CD14-positive monocyte (primary cell): ENCODE measurements around the gene CCDC186. TPM values are rescaled to one million over a fixed set of nuclear protein-coding genes. Genes with fewer than 3 reads are reported as not detected.

Experiments
- DNase-seq, 3 donors: peaks; one replicate each; pipeline ENCODE4 v3.0.0-alpha.2; 2011 to 2022
- H2AFZ ChIP-seq: 2 replicates; pipeline ENCODE4 v1.6.0; 2012; ENCODE audit warnings: mild to moderate bottlenecking, low read depth, low read length, inconsistent platforms; ENCODE audit not compliant: insufficient read depth, poor library complexity, severe bottlenecking
- H3K27ac ChIP-seq, 2 donors: 1 replicate in 1 of 2; 2 replicates in 1 of 2; pipeline ENCODE4 v1.5.1; 2012 to 2013; ENCODE audit warnings: low read length in 2 of 2, control low read depth in 1 of 2, inconsistent platforms in 1 of 2, low read depth in 1 of 2, mild to moderate bottlenecking in 1 of 2
- H3K27me3 ChIP-seq, 2 donors: one replicate each; pipeline versions ENCODE4 v1.6.0 to v1.6.1; 2011 to 2013; ENCODE audit warnings: low read length in 2 of 2; ENCODE audit not compliant: control insufficient read depth in 2 of 2, insufficient read depth in 2 of 2
- H3K36me3 ChIP-seq, 2 donors: replicated peaks in 1 of 2; 1 replicate in 1 of 2; 2 replicates in 1 of 2; pipeline versions ENCODE4 v1.5.1 to v1.6.1; 2012 to 2013; ENCODE audit warnings: low read length in 2 of 2, control low read depth in 1 of 2, inconsistent platforms in 1 of 2, mild to moderate bottlenecking in 1 of 2; ENCODE audit not compliant: insufficient read depth in 2 of 2, control insufficient read depth in 1 of 2
- H3K4me1 ChIP-seq, 2 donors: 1 replicate in 1 of 2; 2 replicates in 1 of 2; pipeline versions ENCODE4 v1.5.1 to v1.6.1; 2012 to 2013; ENCODE audit warnings: low read length in 2 of 2, control low read depth in 1 of 2, inconsistent platforms in 1 of 2, mild to moderate bottlenecking in 1 of 2, moderate library complexity in 1 of 2; ENCODE audit not compliant: insufficient read depth in 2 of 2, control insufficient read depth in 1 of 2
- H3K4me2 ChIP-seq: replicated peaks from 2 replicates; pipeline ENCODE3; 2012; ENCODE audit warnings: low read length, moderate library complexity, mild to moderate bottlenecking; ENCODE audit not compliant: poor library complexity, severe bottlenecking; ENCODE audit errors: extremely low read depth
- H3K4me3 ChIP-seq, 3 experiments: fragments of 200-600 bp in 1 of 3; sonication (generic) in 1 of 3; replicated peaks in 1 of 3; 1 replicate in 2 of 3; 2 replicates in 1 of 3; pipeline ENCODE4 v1.5.1; 2011 to 2013; ENCODE audit warnings: low read length in 3 of 3, mild to moderate bottlenecking in 3 of 3, control low read depth in 2 of 3, low read depth in 2 of 3, inconsistent platforms in 1 of 3, moderate library complexity in 1 of 3
- H3K79me2 ChIP-seq: 2 replicates; pipeline ENCODE4 v1.6.0; 2012; ENCODE audit warnings: mild to moderate bottlenecking, control low read depth, inconsistent platforms, low read length, moderate library complexity; ENCODE audit not compliant: insufficient read depth
- H3K9ac ChIP-seq: 2 replicates; pipeline ENCODE4 v1.6.0; 2017; ENCODE audit warnings: low read length, mild to moderate bottlenecking; ENCODE audit not compliant: insufficient read depth, poor library complexity, severe bottlenecking
- H3K9me3 ChIP-seq, 2 donors: replicated peaks in 1 of 2; 1 replicate in 1 of 2; 2 replicates in 1 of 2; pipeline versions ENCODE4 v1.5.1 to v1.6.1; 2012 to 2013; ENCODE audit warnings: low read length in 2 of 2, control low read depth in 1 of 2; ENCODE audit not compliant: control insufficient read depth in 1 of 2, insufficient read depth in 1 of 2
- H4K20me1 ChIP-seq: 2 replicates; pipeline ENCODE4 v1.6.0; 2012; ENCODE audit warnings: mild to moderate bottlenecking, low read length, control low read depth, moderate library complexity; ENCODE audit not compliant: insufficient read depth
- H3K27ac Mint-ChIP-seq, 7 donors: one replicate each; pipeline ENCODE4 v1.8.0; 2020; ENCODE audit warnings: mild to moderate bottlenecking in 7 of 7, mixed read lengths in 7 of 7, moderate library complexity in 6 of 7, inconsistent platforms in 2 of 7
- H3K27me3 Mint-ChIP-seq, 3 donors: one replicate each; pipeline ENCODE4 v1.8.0; 2021 to 2022; ENCODE audit warnings: low read depth in 3 of 3, mild to moderate bottlenecking in 3 of 3, mixed read lengths in 3 of 3, moderate library complexity in 3 of 3, inconsistent platforms in 1 of 3
- H3K36me3 Mint-ChIP-seq, 2 donors: one replicate each; pipeline ENCODE4 v1.8.0; 2020; ENCODE audit warnings: mixed read lengths in 2 of 2, inconsistent platforms in 1 of 2, mild to moderate bottlenecking in 1 of 2
- H3K4me1 Mint-ChIP-seq: one replicate; pipeline ENCODE4 v1.8.0; 2020; ENCODE audit warnings: mild to moderate bottlenecking, mixed read lengths
- H3K4me3 Mint-ChIP-seq, 2 donors: one replicate each; pipeline ENCODE4 v1.8.0; 2020; ENCODE audit warnings: mild to moderate bottlenecking in 2 of 2, mixed read lengths in 2 of 2, moderate library complexity in 1 of 2
- H3K9me3 Mint-ChIP-seq, 7 donors: one replicate each; pipeline ENCODE4 v1.8.0; 2020 to 2022; ENCODE audit warnings: mixed read lengths in 7 of 7, mild to moderate bottlenecking in 6 of 7, moderate library complexity in 6 of 7, inconsistent platforms in 2 of 7
- CTCF ChIP-seq: fragments of 200-600 bp; IDR thresholded peaks from one replicate; pipeline ENCODE4 v1.8.0; 2022; ENCODE audit warnings: antibody characterized with exemption, mild to moderate bottlenecking
- WGBS: methylation state at CpG from one replicate; pipeline ENCODE4 v1.1.5; 2013; ENCODE audit warnings: missing lambda C conversion rate; ENCODE audit not compliant: insufficient coverage; 5-methylcytosine and 5-hydroxymethylcytosine counted together
- intact Hi-C, 2 donors: fragments of 100-400 bp; cut with micrococcal nuclease; formaldehyde crosslinking; loops; one replicate each; pipeline versions ENCODE4 v1.15.0 to v1.15.1; 2023
- polyA plus RNA-seq, 3 donors: library from polyadenylated mRNA; depleted of rRNA in 1 of 3; unstranded in 2 of 3; stranded (reverse) in 1 of 3; fragments of 300-500 nt in 2 of 3; fragments of >200 nt in 1 of 3; fragmentation: Illumina TruSeq in 2 of 3; gene quantifications; 1 replicate in 2 of 3; 2 replicates in 1 of 3; pipeline ENCODE4 v1.2.3, GENCODE V29; 2012 to 2021

Gene CCDC186
- polyA plus RNA-seq, 3 donors = 6.9 to 9.8 (median 8.9) TPM

GRCh38 chr10:114166043-114166442 lies 8.0 kb downstream of the CCDC186 start:
- no peak overlapping the region for H3K4me3 Mint-ChIP-seq
- WGBS = 82% methylated on average over 1 of the region's 3 CpGs
- H3K4me1 Mint-ChIP-seq = peaks cover 2% of the 10 kb centered on the region

GRCh38 chr10:114163062-114163461 lies 10.9 kb downstream of the CCDC186 start:
- no peak for TF ChIP-seq CTCF
- Histone ChIP-seq H3K9ac (no peak overlapping the region), H3K4me3 (no peak overlapping the region), H3K9me3 (no peaks in the 10 kb centered on the region), H3K79me2 (peaks cover 35% of the 10 kb centered on the region), H3K36me3 (peaks cover 9 to 39% of the 10 kb centered on the region in 2 donors), H3K4me2 (no peak overlapping the region), H4K20me1 (peaks cover 33% of the 10 kb centered on the region), H2AFZ (no peak overlapping the region), H3K4me1 (no peaks in the 10 kb centered on the region), H3K27ac (no peak overlapping the region), H3K27me3 (no peaks in the 10 kb centered on the region)
- H3K4me1 Mint-ChIP-seq = no peaks in the 10 kb centered on the region
- H3K27ac Mint-ChIP-seq = no peak overlapping the region
- no peak for DNase-seq
- peaks cover 37 to 46% of the 10 kb centered on the region in 2 donors for H3K36me3 Mint-ChIP-seq
- no CpG with 5 or more reads among the region's 2 CpGs for WGBS
- H3K9me3 Mint-ChIP-seq = no peaks in the 10 kb centered on the region
- H3K27me3 Mint-ChIP-seq = no peaks in the 10 kb centered on the region
- H3K4me3 Mint-ChIP-seq = no peak overlapping the region
- intact Hi-C loops = no loop called here

More at GRCh38 chr10:114166043-114166442, 8.0 kb downstream of the CCDC186 start:
- H3K27ac Mint-ChIP-seq = no peak overlapping the region
- H3K4me2 ChIP-seq = no peak overlapping the region
- H3K4me3 ChIP-seq = no peak overlapping the region
- peaks cover 64% of the 10 kb centered on the region for H3K79me2 ChIP-seq
- peaks cover 28% of the 10 kb centered on the region for H4K20me1 ChIP-seq
- no peak overlapping the region for H2AFZ ChIP-seq
- peaks cover 6 to 12% (median 8%) of the 10 kb centered on the region in 7 donors for H3K9me3 Mint-ChIP-seq
- H3K27ac ChIP-seq = no peak overlapping the region
- peaks cover 36 to 42% of the 10 kb centered on the region in 2 donors for H3K36me3 Mint-ChIP-seq
- H3K9ac ChIP-seq = no peak overlapping the region
- DNase-seq = no peak
- no peaks in the 10 kb centered on the region for H3K27me3 Mint-ChIP-seq
- peaks cover 6 to 9% of the 10 kb centered on the region in 2 donors for H3K9me3 ChIP-seq
- no peaks in the 10 kb centered on the region for H3K27me3 ChIP-seq
- H3K36me3 ChIP-seq = peaks cover 9 to 30% of the 10 kb centered on the region in 2 donors
- no peak for TF ChIP-seq CTCF
- intact Hi-C loops = no loop called here
- no peaks in the 10 kb centered on the region for H3K4me1 ChIP-seq
